ENCODE results near the gene ATOSA. TPM values are rescaled to one million over a fixed set of nuclear protein-coding genes. Genes with fewer than 3 reads are reported as not detected.
A peak's percentile ranks its signal among the peaks of the same experiment; 100 is the strongest.

ATOSA gene
- total RNA-seq, 1 experiment from 2014 or later = 21.3 TPM

DNA sequence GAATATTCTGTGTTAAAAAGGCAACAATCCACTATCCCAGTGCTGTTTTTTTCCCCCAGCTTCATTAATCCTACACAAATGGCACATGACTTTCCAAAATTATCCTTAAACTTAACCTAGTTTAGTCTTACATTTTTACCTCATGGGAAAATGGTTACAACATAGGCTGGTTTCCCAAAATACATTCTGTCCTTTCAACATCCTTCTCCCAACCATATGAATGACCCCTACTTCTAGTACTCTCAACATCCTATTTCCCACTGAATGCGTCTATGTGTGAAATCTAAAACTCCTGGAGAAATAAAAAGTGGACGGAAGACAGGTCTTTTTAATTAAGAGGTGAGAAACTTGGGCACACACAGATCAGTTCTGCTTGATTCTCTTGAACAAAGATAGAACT lies 33.3 kb downstream of the ATOSA start:
- ChIA-PET CTCF (no interaction called here), POLR2A (no interaction called here)
- Mint-ChIP-seq H3K27me3 (ENCODE audit: insufficient read depth, unreplicated experiment) (no peaks in the 10 kb centered on the region), H3K9me3 (ENCODE audit: unreplicated experiment) (no peaks in the 10 kb centered on the region), H3K36me3 (ENCODE audit: insufficient read depth, unreplicated experiment) (peaks cover 20% of the 10 kb centered on the region), H3K4me1 (ENCODE audit: insufficient read depth, unreplicated experiment) (peaks cover 11% of the 10 kb centered on the region), H3K4me3 (ENCODE audit: unreplicated experiment) (no peak overlapping the region), H3K27ac (ENCODE audit: low read depth, unreplicated experiment) (no peak overlapping the region)
- BruUV-seq (replicated peaks) = no TSS peak
- no peak for DNase-seq (ENCODE audit: unreplicated experiment)
- TF ChIP-seq, protein P1, sequence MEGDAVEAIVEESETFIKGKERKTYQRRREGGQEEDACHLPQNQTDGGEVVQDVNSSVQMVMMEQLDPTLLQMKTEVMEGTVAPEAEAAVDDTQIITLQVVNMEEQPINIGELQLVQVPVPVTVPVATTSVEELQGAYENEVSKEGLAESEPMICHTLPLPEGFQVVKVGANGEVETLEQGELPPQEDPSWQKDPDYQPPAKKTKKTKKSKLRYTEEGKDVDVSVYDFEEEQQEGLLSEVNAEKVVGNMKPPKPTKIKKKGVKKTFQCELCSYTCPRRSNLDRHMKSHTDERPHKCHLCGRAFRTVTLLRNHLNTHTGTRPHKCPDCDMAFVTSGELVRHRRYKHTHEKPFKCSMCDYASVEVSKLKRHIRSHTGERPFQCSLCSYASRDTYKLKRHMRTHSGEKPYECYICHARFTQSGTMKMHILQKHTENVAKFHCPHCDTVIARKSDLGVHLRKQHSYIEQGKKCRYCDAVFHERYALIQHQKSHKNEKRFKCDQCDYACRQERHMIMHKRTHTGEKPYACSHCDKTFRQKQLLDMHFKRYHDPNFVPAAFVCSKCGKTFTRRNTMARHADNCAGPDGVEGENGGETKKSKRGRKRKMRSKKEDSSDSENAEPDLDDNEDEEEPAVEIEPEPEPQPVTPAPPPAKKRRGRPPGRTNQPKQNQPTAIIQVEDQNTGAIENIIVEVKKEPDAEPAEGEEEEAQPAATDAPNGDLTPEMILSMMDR (IDR thresholded peaks at IDR 0.05; ENCODE audit: unreplicated experiment) = no peak
- intact Hi-C loops (cut with micrococcal nuclease) = no loop called here

DNA sequence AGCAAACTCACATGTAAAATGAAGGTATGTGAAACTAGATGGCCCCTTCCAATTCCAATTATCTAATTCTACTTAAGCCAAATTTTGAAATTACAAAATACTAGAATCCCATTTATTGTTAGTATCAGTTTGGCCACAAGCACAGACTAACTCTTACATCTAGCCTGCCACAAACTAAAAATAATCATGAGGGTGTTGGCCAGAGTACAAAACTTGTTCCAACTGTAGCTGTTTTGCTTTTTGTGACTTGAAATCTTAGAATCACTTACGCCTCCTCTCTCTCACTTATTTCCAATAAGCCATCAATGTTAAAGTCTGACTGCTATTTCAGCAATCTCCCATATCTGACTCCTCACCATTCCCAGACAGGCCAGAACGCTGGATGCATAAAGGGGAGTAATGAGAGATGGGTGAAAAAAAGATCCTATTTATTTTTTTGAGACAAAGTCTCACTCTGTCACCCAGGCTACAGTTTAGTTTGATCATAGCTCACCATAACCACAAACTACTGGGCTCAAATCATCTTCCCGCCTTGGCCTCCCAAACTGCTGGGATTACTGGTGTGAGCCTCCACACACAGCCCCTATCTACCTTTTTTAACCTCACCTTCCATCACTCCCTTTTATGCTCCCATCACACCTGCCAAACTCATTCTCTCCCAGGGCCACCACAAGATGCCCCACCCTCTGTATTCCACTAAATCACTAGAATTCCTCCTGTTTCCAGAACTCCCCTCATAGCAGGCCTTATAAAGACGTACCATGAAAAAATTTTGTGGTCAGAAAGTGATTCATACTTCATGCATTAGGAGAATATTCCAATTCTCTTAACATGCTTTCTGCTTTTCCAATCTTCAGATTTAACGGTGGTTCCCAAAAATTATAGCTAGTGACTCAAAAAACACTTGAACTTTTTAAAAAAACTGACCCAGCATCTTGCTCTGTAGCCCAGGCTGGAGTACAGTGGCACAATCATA lies 36.5 kb downstream of the ATOSA start:
- no peaks in the 10 kb centered on the region for H3K9me3 Mint-ChIP-seq (ENCODE audit: unreplicated experiment)
- no TSS peak for BruUV-seq (replicated peaks)
- H3K4me1 Mint-ChIP-seq (ENCODE audit: insufficient read depth, unreplicated experiment) = peaks cover 11% of the 10 kb centered on the region
- no peaks in the 10 kb centered on the region for H3K27me3 Mint-ChIP-seq (ENCODE audit: insufficient read depth, unreplicated experiment)
- no peak overlapping the region for H3K27ac Mint-ChIP-seq (ENCODE audit: low read depth, unreplicated experiment)
- POLR2A ChIA-PET = no interaction called here
- CTCF ChIA-PET = interaction anchor here (0.6 to 1.3 kb wide), 2 partner anchors 9 kb away, joined by 3 to 5 read pairs; no protein-coding TSS in a partner anchor
- DNase-seq (ENCODE audit: unreplicated experiment) = no peak
- no peak overlapping the region for H3K4me3 Mint-ChIP-seq (ENCODE audit: unreplicated experiment)
- peaks cover 34% of the 10 kb centered on the region for H3K36me3 Mint-ChIP-seq (ENCODE audit: insufficient read depth, unreplicated experiment)
- intact Hi-C loops (cut with micrococcal nuclease) = no loop called here
- TF ChIP-seq, protein P1 (IDR thresholded peaks at IDR 0.05; ENCODE audit: unreplicated experiment) = no peak

DNA sequence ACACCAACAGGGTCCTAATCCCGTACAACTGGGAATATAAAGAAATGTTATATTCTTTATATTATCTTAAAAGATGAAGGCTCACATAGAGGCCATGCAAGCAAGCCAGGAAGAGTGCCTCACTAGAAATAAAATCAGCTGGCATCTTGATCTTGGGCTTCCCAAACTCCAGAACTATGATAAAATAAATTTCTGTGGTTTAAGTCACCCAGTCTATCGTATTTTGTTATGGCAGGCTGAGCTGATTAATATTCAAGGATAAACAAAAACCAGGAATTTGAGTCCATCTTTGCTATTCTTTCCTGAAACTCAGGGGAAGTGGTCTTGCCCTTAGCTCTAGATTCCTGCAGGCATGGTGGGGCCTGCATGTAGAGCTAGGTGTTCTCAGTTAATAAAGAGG lies 42.7 kb downstream of the ATOSA start:
- TF ChIP-seq, protein P1 (IDR thresholded peaks at IDR 0.05; ENCODE audit: unreplicated experiment) = no peak
- no peaks in the 10 kb centered on the region for H3K9me3 Mint-ChIP-seq (ENCODE audit: unreplicated experiment)
- CTCF ChIA-PET = interaction anchor here (0.7 kb wide), 1 partner anchor 37 kb away, joined by 3 read pairs; no protein-coding TSS in a partner anchor
- H3K27me3 Mint-ChIP-seq (ENCODE audit: insufficient read depth, unreplicated experiment) = no peaks in the 10 kb centered on the region
- H3K36me3 Mint-ChIP-seq (ENCODE audit: insufficient read depth, unreplicated experiment) = peaks cover 26% of the 10 kb centered on the region
- peaks cover 6% of the 10 kb centered on the region for H3K4me1 Mint-ChIP-seq (ENCODE audit: insufficient read depth, unreplicated experiment)
- DNase-seq (ENCODE audit: unreplicated experiment) = no peak
- peak overlapping the region; percentile 8 for H3K27ac Mint-ChIP-seq (ENCODE audit: low read depth, unreplicated experiment)
- BruUV-seq (replicated peaks) = no TSS peak
- POLR2A ChIA-PET = interaction anchor here (1.0 kb wide), 1 partner anchor 8 kb away, joined by 4 read pairs; no protein-coding TSS in a partner anchor
- intact Hi-C loops (cut with micrococcal nuclease) = no loop called here
- H3K4me3 Mint-ChIP-seq (ENCODE audit: unreplicated experiment) = no peak overlapping the region

DNA sequence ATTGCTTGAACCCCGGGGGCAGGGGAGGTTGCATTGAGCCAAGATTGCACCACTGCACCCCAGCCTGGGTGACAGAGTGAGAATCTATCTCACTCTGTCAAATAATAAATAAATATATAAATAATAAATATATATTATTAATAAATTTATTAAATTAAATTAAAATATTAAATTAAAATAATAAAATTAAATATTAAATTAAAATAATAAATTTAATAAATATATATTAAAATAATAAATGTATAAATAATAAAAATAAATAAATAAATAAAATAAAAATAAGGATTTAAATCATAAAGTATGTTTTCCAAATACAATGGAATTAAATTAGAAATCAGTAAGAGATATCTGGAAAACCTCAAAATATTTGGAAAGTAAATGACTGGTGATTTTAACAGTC lies 43.3 kb downstream of the ATOSA start:
- BruUV-seq (replicated peaks) = no TSS peak
- Mint-ChIP-seq H3K9me3 (ENCODE audit: unreplicated experiment) (no peaks in the 10 kb centered on the region), H3K27ac (ENCODE audit: low read depth, unreplicated experiment) (no peak overlapping the region), H3K27me3 (ENCODE audit: insufficient read depth, unreplicated experiment) (no peaks in the 10 kb centered on the region), H3K4me3 (ENCODE audit: unreplicated experiment) (no peak overlapping the region), H3K36me3 (ENCODE audit: insufficient read depth, unreplicated experiment) (peaks cover 21% of the 10 kb centered on the region), H3K4me1 (ENCODE audit: insufficient read depth, unreplicated experiment) (peaks cover 6% of the 10 kb centered on the region)
- POLR2A ChIA-PET = interaction anchor here (1.0 kb wide), 1 partner anchor 9 kb away, joined by 4 read pairs; no protein-coding TSS in a partner anchor
- no peak for DNase-seq (ENCODE audit: unreplicated experiment)
- CTCF ChIA-PET = no interaction called here
- intact Hi-C loops (cut with micrococcal nuclease) = no loop called here
- TF ChIP-seq, protein P1 (IDR thresholded peaks at IDR 0.05; ENCODE audit: unreplicated experiment) = no peak

Other genes starting within 250 kb of the ATOSA start
- gene MYO5A, start 150.5 kb downstream of the ATOSA start, total RNA-seq (2022) = 28.9 and 35.7 TPM in 2 replicates
- 172 and 213 TPM in 2 replicates for gene ARPP19, start 110.4 kb downstream of the ATOSA start, total RNA-seq (2022)
- gene ONECUT1, start 110.9 kb upstream of the ATOSA start, total RNA-seq (2022) = not detected in 2 replicates